Stimulated activated CD4-positive, alpha-beta T cell treated with anti-CD3 and anti-CD28 coated beads, Interleukin-1b, Interleukin-23, amount 100 ng/mL, for 24 hours (primary cell): ENCODE results near the gene GAL3ST2.
"Not testable (repeated sequence)": the region's sequence is repeated elsewhere in the genome, so short reads cannot be mapped to it uniquely, and the experiment has no call there.

Experiments
- DNase-seq, 4 experiments: peaks; one replicate each; pipeline ENCODE4 v3.0.0-alpha.2; 2020; ENCODE audit warnings: low read depth in 4 of 4, low spot score in 1 of 4

Gene GAL3ST2

DNA sequence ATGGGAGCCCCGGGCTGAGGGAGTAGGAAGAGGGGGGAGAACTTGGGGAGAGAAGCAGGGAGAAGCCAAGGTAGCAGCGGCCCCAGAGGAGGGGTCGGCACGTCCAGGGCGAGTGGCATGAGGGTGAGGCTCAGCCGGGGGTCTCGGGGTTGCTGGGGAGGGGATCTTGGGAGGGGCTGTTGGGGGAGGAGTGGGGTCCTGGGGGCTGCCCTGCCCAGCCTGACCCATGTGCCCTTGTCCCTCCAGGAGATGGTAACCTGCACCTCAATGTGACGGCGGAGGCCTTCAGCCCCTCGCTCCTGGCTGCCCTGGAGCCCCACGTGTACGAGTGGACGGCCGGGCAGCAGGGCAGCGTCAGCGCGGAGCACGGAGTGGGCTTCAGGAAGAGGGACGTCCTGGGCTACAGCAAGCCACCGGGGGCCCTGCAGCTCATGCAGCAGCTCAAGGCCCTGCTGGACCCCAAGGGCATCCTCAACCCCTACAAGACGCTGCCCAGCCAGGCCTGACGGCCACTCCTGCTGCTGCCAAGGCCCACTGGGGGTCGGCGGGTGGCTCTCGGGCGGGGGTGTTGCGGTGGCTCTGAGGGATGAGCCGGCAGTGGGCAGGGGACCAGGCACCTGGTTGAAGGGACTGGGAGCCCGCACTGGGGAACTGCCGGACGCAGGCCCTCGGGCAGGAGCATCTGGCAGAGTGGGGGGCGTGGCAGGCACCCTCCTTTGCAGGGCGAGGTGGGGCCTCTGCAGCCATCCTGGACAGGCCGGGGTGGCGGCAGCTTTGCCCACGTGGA lies 9.0 kb upstream of the GAL3ST2 start:
- DNase-seq: no peak

DNA sequence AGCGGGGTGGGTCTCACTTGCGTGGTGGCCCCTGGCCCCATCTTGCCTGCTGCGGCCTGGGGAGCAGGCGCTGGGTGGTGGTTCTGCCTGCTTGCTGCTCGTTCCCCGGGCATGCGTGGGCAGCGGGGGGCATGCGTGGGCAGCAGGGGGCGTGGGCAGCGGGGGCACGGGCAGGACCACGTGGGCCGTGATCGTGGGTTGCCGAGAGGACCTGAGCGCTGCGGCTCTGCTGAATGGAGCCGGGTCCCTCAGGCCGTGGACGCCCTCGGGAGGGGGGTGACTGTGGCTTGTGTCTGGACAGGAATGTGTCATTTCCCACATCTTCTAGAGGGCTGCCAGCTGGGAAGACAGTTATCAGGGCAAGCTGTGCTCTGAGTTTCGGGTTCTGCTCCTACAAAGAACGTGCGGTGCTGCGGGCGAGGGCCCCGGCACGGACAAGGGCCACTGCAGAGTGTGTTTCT lies 8.3 kb upstream of the GAL3ST2 start:
- DNase-seq: no peak

DNA sequence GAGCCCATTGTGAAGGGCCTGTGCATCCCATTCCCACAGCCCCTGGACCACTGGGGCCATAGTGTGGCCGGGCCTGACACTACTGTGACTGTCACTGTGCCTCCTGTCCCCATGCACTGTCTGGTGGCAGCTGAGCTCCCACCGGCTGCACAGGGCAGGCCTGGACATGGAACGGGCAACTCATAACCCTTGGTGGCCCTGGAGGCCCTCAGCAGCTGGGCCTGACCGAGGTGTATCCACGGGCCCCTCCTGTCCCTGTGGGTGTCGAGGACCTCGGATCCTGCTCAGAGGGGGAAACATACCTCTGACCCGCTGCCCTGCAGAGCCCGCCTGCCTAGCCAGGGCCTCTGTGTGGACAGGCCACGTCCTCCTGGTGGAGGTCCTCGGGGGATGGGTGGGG lies 7.8 kb upstream of the GAL3ST2 start:
- DNase-seq: no peak

DNA sequence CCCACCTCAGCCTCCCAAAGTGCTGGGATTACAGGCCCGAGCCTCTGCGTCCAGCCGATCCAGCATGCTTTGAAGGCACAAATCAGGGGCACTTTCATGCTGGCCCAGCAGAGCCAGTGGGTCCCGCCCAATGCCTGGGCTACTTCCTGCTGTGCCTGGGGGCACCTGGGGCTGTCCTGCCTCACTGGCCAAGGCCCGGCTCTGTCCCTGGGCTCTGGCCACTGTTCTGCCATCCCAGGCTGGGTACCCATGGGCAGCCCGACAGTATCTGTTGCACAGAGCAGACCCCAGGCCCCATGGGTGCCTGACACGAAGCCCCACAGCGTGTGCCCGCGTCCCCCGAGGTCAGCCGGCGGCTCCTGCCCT lies 6.8 kb upstream of the GAL3ST2 start:
- no peak for DNase-seq

DNA sequence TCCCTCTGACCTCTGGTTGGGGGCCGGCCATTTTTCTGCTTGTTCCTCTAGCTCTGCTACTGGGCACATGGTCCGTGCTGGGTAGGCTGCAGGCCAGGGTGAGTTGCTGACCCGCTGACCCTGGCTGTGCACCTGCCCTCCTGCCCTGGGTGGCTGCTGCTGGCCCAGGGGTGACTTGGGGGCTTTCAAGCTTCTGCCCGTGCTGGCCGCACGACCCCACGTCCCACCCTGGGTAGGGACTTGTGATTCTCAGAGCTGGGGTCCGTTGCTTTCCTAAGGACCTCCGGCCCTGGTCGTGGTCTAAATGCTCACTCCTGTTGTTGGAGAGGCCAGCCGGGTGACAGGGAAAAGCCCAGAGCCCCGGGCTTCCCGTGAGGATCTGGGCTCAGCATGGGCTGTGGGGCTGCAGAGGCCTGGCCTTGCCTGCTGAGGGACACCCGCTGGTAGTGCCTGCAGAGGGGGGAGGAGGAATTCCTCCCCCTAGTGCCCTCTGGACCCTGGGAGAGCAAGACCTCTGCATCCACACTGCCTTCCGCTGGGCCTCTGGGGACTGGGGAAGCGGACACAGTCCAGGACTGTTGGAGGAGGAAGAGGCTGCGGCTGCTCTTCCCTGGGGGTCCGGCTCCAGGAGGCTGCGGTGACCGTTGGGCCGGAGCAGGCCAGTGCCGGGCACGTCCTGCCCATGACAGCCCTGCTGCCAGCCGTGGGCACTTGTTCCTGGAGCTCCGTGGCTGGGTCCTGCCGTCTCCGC lies 6.3 kb upstream of the GAL3ST2 start:
- no peak for DNase-seq

DNA sequence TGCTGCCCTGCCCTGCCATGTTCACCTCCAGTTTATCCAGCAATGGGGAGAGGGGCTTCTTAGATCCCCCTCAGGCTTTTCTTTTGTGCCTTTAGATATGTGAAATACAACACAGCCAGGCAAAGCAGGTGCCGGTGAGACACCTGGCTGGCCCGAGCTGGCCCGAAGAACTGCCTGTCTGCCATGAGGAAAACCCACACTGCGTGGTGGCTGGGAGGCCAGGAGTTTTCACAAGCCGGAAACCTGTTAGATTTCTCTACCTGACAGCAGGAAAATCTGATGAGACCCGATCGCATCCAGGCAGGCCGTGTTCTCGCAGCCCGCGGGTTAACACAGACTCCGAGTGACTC lies 5.7 kb upstream of the GAL3ST2 start:
- DNase-seq: no peak

DNA sequence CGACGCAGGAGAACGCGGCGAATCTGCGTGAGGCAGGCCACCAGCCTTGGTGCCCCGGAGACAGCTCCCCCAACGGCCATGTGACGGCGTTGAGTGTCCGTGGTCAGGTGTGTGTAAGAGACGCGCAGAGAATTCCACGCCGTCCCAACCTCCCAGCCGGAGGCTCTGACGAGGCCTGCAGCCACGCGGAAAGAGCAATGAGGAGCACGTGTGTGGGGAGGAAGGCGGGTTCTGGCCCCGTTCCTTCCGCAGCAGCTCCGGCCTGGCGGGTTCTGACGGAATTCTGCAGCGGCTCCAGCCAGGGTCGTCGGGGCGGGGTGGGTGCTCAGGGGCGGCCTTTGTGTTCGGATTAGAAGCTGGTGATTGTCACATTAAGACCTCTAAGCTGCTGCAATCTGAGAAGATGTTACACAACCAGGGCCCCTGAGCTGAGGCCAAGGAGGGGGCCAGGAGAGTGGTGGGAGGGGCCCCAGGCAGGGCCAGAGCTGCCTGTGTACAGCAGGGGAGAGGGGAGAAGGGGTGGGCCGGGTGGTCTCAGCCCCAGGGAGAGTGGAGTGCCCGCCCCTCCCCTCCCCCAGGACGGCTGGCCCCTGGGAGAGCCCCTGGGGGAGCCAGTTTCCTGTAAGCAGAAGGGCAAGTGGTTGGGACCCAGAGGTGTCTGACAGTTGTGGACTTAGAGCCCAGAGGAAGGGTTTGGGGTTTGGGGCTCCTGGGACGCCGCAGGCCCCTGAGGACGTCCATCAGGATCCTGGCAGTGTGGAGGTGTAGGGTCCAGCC lies 5.1 kb upstream of the GAL3ST2 start:
- no peak for DNase-seq

DNA sequence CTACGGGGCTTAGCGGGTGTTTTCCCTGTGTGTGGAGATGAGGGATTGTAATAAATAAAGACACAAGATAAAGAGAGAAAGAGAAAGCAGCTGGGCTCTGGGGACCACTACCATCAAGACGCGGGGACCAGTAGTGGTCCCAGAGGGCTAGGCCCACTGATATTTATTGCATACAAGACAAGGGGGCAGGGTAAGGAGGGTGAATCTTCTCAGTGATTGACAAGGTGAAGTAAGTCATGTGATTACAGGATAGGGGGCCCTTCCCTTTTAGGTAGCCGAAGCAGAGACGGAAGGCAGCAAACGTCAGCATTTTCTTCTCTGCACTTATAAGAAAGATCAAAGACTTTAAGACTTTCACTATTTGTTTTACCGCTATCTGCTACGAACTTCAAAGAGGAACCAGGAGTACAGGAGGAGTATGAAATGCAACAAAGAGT lies 4.5 kb upstream of the GAL3ST2 start:
- DNase-seq: no peak

DNA sequence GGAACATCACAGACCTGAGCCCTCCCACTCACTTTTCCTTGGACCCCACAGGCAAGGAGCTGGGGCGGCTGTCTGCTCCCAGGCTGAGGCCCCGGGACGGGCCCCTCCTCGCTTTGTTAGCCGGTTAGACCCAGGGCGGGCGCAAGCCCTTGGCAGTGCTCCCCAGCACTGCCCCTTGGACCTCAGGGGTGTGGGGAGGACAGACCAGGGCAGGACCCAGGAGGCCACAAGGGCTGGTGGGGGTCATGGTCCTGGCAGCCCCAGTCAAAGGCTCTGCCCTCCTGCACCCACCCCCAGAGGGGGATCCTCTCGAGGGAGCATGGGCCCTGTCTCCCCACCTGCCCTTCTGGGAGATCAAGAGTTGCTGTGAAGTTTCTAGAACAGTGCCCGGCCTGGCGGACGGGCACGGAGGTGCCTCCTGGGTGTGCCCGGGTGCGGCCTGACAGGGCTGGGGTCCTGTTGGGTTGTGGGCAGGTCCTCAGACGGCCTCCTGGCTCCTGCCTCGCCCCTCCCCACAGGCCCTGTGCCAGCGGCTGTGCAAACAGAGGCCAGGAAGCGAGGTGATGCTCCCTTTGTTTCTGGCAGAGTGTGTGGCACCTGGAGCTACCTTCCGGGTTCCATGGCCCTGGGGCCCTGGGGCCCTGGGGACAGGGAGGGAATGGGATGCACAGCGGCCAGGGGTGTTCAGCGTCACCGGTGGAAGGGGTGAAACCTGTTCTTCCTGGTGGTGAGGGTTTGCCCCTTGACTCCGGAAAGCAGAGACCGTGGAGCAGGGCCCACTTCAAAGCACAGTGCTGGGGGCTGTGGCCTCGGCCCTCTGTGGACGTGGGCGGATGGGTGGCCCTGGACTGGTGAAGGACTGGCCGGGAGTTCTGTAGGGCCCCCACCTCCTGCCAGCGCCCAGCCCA lies 2.9 kb upstream of the GAL3ST2 start:
- no peak for DNase-seq

DNA sequence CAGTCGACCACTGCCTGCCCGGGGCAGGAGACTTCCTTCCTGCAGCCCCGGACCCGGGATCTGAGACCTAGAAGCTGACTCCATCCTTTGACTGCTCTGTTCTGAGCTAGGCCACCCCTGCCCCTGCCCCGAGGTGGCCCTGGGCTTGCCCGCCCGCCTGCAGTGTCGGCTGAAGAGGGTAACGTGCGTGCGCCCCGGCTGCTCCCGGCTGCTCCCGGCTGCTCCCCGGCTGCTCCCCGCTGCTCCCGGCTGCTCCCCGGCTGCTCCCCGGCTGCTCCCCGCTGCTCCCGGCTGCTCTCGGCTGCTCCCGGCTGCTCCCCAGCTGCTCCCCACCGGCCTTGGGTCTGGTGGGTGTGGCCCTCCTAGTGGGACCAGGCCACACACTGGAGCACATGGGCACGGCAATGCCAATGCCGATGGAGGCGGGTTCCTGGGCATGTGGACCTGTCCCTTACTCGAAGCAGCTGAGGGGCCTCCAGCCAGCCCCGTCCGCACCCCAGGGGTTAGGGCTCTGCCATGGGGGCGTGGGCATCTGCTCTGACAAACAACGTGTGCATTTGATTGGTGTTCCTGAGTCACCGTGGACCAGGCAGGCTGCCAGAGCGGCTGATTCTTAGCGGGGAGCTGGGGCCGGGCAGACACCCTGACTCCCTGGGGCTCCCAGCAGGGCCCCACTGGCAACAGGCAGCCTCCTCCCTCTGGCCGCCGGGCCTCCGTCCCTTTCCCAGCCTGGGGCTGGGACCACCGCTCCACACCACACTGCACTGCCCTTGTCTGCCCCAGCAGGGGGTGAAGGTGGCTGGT lies 2.0 kb upstream of the GAL3ST2 start:
- no peak for DNase-seq

DNA sequence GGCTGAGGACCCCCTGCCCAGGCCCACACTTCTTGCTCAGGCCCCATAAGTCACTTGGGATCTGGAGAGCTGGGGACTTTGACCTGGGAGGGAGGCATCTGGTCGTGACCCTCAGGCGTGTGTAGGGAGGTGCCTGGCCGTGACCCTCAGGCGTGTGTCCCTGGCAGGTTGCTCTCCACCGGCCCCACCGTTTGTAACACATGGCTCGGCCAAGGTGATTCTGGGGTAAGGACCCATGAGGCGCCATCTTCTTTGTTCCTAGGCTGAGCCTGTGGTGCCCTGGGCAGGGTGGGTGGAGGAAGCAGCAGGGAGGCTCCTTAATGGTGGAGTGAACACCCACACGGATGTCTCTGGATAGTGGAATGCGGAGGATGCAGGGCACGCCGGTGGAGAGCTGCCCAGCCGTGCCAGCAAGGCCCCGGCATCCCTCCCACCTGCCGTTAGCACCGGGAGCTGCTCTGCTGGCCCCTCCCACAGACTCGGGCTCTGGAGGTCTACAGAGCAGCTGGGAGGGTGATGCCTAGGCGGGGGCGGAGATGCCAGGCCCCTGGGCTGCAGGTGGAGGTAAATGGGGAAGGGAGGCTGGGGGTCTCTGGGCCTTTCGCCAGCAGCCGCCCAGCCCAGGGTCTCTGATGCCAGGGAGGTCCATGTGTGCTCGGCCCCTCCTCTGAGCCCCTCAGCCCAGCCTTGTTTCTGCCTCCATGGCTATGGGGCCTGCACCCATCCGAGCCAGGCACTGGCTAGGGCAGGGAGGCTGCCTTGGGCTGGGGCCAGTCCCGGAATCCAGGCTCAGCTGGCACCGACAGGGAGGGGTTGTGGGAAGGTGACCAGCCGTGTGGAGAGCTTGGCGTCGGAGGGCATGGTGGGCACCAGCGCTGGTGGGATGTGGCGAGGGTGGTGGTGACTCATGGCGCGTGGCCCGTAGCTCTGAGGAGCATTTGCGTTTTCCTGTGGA lies 1.1 kb upstream of the GAL3ST2 start:
- no peak for DNase-seq

DNA sequence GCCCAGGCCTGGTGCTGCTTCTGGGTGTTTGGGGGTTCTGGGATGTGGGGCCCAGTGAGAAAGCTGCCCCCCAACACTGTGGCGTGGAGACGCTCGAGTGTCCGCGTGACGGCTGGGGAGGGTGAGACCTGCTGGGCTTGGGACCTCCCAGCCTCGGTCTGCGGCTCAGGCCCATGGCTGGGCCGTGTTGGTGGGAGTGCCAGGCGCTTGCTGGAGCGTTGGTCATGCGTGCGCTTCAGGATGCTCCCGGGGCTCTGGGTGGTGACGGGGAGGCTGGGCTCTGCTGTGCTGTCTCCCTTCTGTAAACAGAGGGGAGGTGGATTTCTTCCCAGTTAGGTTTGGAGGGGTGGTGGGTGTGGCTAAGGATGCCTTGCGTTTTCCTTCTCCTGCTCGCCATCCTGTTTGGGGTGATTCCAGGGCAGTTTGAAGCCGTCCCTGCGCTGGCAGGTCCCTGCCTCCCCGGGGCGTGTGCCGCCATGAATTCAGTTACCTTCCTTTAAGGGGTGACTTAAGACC lies 606 bp downstream of the GAL3ST2 start:
- no peak for DNase-seq

DNA sequence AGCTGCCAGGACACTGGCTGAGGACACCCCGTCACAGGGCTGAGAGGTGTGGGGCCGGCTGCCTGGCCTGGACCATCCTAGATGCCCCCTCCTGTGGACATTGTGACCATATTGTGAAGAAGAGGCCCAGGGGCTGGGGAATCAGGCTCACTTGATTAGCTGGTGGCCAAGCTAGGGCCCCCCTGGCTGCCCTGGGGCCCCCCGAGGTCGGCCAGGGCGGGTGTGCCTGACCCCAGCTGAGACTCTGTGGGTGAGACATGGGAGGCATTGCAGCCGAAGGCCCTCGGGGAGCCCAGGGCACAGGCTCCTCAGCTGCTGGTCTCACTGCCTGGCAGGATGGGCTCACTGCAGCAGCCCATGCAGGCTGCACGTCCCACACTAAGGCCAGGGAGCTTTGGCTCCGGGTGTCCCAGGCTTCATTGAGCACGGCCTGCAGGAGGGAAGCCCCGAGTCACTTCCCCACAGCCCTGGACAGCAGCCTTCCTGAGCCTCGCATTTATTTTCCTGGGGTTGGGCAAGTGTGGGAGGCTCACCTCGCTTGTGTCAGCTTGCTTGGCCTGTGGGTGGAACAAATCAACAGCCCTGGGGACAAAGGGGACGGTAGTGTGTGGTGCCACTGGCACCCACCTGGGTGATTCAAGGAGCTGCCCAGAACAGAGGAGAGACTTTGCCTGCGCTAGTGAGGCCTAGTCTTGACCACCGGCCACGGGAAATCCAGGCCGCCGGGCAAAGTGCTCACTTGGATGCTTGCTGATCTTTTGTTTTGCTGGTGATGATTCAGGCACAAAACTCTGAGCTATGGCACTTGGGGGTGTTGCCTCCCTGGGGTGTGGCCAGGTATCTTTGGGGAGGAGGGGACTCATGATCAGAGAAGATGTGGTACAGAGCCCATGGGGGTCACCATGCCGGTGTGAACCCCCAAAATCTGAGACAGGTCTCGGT lies 1.3 kb downstream of the GAL3ST2 start:
- no peak for DNase-seq

DNA sequence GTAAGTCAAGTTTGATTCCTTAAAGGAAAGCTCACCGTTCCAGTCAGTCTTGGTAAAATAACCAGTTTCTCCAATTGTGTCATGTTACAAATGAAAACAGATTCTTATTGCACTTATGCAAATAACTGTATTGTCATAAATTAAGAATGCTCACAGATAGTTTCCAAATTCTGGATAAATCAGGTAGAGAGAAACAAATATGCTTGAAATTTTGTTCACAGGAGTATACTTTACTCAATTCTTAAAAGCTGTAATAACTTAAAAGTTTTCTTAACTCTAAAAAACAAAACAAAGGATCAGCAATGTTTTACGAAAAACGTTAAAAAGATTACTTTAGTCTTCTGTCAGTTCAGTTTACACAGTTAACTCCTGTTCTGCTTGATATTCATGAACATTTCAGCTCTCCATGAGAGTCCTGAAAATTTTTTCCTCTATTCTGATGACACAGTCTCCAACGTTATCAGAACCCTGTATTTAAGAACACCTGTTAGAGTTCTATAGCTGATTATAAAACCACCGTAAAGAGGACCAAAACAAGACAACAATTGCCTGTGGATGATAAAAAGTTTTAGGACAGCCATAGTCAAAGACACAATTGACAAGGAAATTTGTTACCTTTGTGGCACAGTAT lies 4.4 kb downstream of the GAL3ST2 start:
- DNase-seq: no peak

DNA sequence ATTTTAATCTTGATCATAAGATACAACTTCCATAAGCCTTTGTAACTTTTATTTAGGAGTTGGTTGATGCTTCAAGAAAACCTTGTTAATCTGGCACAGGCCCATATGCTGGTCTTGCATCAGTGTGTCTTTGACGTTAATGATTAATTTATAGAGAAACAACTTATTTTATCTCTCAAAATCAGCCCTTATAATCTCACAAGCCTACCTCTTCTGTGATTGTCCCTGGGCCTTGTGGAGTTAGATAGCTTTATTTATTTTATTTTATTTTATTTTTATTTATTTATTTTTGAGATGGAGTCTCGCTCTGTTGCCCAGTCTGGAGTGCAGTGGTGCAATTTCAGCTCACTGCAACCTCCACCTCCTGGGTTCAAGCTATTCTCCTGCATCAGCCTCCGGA lies 5.4 kb downstream of the GAL3ST2 start:
- DNase-seq: not testable (repeated sequence)

DNA sequence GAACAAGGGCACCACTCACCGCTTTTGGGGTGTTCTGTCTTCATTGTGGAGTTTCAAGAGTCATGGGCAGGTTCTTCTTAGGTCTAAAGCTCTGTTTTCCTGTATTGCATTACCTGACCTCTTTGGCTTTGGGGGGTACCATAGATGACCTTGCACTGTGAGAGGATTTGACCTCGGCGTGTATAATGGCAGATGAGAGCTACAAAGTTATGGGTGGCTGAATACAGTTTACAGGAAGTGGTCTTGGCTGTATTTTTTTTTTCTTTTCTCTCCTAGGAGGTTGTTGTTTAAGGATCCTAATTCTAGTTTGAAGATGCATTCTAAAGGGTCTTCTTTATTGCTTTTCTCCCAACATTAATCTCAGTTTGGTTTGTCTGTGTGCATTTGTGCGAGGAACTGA lies 11.5 kb downstream of the GAL3ST2 start:
- DNase-seq: no peak

DNA sequence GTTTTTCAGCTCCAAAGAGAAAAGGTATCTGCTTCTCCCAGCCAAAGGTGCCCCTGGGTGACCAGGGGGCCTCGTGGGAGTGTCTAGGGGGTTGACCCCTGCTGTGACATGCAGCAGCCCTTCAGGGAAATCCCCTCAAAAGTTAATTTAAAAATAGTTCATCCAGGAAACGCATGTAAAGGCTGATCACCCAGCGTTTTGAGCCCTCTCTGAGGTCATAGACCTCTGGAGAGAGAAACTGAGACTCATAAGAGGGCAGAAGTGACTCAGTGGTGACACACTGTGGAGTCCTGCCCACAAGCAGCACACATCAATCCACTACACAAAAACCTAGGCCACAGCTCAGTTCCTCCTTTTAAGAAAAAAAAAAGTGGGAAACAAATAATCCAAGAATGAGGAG lies 11.9 kb downstream of the GAL3ST2 start:
- peak in 3 of 4 experiments; percentile 24 to 50 (median 35) for DNase-seq
